Mesothelial cell of epicardium (in vitro differentiated cells): ENCODE results near the gene ADORA2A. TPM values are rescaled to one million over a fixed set of nuclear protein-coding genes. Genes with fewer than 3 reads are reported as not detected.

ENCODE experiments used
- DNase-seq, 2 experiments: peaks; one replicate each; pipeline ENCODE4 v3.0.0; 2021; ENCODE audit warnings: low spot score in 2 of 2; ENCODE audit not compliant: unreplicated experiment in 2 of 2
- H3K27ac Mint-ChIP-seq: 2 replicates; pipeline ENCODE4 v1.8.0; 2021; ENCODE audit warnings: mixed read lengths
- H3K27me3 Mint-ChIP-seq: 2 replicates; pipeline ENCODE4 v1.8.0; 2021; ENCODE audit warnings: low read depth, mixed read lengths
- H3K36me3 Mint-ChIP-seq: 2 replicates; pipeline ENCODE4 v1.8.0; 2021; ENCODE audit warnings: mixed read lengths
- H3K4me1 Mint-ChIP-seq: 2 replicates; pipeline ENCODE4 v1.8.0; 2021; ENCODE audit warnings: mixed read lengths
- H3K4me3 Mint-ChIP-seq: 2 replicates; pipeline ENCODE4 v1.8.0; 2021; ENCODE audit warnings: mild to moderate bottlenecking, moderate library complexity, mixed read lengths
- H3K9me3 Mint-ChIP-seq: 2 replicates; pipeline ENCODE4 v1.8.0; 2021; ENCODE audit warnings: mixed read lengths
- total RNA-seq: library from RNA; stranded (reverse); gene quantifications from 3 replicates; pipeline ENCODE4 v1.2.1, GENCODE V29; 2021
- TF ChIP-seq, protein P1 (sequence below): fragments of 200-600 bp; sonication (generic); IDR thresholded peaks from one replicate; pipeline ENCODE4 v1.5.0; 2021; ENCODE audit warnings: antibody characterized with exemption; ENCODE audit not compliant: unreplicated experiment

Gene ADORA2A
- total RNA-seq, 1 donor from 2014 or later = 10.8 TPM

- H3K4me3 Mint-ChIP-seq = peak overlapping the region; percentile 69
Measured at GRCh38 chr22:24424001-24424900, 3.1 kb upstream of the ADORA2A start.

GRCh38 chr22:24424901-24425775, 2.3 kb upstream of the ADORA2A start:
- H3K9me3 Mint-ChIP-seq = no peaks in the 10 kb centered on the region
- no peak overlapping the region for H3K27ac Mint-ChIP-seq
- no peak for DNase-seq
- no peaks in the 10 kb centered on the region for H3K36me3 Mint-ChIP-seq
- H3K4me1 Mint-ChIP-seq = peaks cover 14% of the 10 kb centered on the region
- peaks cover 35% of the 10 kb centered on the region for H3K27me3 Mint-ChIP-seq
- TF ChIP-seq, protein P1, sequence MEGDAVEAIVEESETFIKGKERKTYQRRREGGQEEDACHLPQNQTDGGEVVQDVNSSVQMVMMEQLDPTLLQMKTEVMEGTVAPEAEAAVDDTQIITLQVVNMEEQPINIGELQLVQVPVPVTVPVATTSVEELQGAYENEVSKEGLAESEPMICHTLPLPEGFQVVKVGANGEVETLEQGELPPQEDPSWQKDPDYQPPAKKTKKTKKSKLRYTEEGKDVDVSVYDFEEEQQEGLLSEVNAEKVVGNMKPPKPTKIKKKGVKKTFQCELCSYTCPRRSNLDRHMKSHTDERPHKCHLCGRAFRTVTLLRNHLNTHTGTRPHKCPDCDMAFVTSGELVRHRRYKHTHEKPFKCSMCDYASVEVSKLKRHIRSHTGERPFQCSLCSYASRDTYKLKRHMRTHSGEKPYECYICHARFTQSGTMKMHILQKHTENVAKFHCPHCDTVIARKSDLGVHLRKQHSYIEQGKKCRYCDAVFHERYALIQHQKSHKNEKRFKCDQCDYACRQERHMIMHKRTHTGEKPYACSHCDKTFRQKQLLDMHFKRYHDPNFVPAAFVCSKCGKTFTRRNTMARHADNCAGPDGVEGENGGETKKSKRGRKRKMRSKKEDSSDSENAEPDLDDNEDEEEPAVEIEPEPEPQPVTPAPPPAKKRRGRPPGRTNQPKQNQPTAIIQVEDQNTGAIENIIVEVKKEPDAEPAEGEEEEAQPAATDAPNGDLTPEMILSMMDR = no peak
- H3K4me3 Mint-ChIP-seq = peak overlapping the region; percentile 69

More at GRCh38 chr22:24424001-24424900, 3.1 kb upstream of the ADORA2A start:
- peak in 1 of 2 experiments; percentile 52 for DNase-seq
- Mint-ChIP-seq H3K27me3 (peaks cover 35% of the 10 kb centered on the region), H3K4me1 (peaks cover 14% of the 10 kb centered on the region), H3K36me3 (no peaks in the 10 kb centered on the region), H3K9me3 (no peaks in the 10 kb centered on the region), H3K27ac (no peak overlapping the region)
- TF ChIP-seq, protein P1 = no peak

GRCh38 chr22:24426436-24426835, 963 bp upstream of the ADORA2A start:
- TF ChIP-seq, protein P1 = no peak
- Mint-ChIP-seq H3K4me3 (no peak overlapping the region), H3K27ac (no peak overlapping the region), H3K36me3 (no peaks in the 10 kb centered on the region), H3K4me1 (peaks cover 17% of the 10 kb centered on the region), H3K9me3 (no peaks in the 10 kb centered on the region), H3K27me3 (peaks cover 32% of the 10 kb centered on the region)
- no peak for DNase-seq

DNA sequence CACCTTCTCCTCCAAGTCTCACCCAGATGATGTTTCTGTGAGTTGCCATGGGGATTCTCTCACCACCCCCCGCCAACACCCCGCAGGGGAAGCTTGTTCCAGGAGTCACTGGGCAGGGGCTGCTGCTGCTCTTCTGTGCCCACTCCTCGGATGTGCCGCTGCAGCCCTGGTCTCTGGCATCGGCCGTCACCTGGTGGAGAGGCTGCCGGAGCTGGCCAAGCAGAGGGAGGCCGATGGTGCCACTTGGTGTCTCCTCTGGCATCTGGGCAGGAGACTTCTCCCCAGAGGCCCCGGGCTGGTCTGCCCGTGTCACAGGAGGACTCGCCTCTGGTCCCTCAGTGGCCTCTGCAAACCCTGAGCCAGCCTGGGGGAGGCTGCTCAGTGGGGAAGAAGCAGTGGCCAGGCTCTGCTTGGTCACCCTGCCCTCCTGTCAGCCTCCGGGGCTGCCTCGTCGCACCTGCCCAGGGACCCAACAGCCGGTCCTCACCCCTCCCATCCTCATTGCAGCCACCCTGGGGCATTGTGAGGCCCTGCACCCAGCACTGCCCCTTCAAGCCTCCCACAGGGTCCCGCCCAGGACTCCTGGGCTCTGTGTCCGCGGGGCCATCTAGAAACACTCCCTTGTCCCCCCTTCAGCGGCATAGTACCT, 424 bp upstream of the ADORA2A start:
- no peak for DNase-seq
- peaks cover 23% of the 10 kb centered on the region for H3K4me1 Mint-ChIP-seq
- H3K36me3 Mint-ChIP-seq = no peaks in the 10 kb centered on the region
- no peak overlapping the region for H3K27ac Mint-ChIP-seq
- TF ChIP-seq, protein P1 = no peak
- no peak overlapping the region for H3K4me3 Mint-ChIP-seq
- no peaks in the 10 kb centered on the region for H3K9me3 Mint-ChIP-seq
- H3K27me3 Mint-ChIP-seq = peaks cover 31% of the 10 kb centered on the region

DNA sequence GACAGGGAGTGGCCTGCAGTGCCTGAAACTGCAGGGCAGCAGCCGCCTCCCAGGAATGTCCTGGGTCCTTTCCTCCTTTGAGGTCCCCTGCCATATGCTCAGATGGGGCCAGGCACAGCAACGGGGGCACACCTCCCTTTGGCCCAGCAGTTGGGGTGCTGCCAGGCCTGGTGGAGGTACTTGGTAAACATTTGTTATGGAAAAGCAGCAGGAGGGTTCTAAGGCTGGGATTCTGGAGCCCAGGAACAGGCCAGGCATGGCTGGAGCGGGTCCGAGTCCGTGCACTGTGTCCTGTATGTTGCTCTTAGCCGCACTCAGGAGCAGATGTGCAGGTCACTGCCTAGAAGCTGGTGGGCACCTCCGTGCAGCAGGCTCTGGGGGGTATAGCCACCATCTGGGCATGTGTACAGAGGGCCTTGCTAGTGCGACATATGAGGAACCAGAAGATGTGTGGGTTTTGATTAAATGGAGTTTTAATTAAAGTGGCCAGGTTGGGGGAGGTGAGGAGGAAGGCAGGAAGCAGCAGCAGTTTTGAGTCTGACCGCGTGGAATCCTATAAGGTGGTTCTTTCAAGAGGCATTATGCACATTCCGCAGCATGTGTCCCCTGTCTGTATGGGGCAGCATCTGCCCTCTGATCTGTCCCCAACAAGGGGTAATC, 1.5 kb downstream of the ADORA2A start:
- Mint-ChIP-seq H3K4me3 (no peak overlapping the region), H3K4me1 (peaks cover 28% of the 10 kb centered on the region), H3K27ac (no peak overlapping the region), H3K36me3 (no peaks in the 10 kb centered on the region), H3K9me3 (no peaks in the 10 kb centered on the region), H3K27me3 (peaks cover 26% of the 10 kb centered on the region)
- TF ChIP-seq, protein P1 = no peak
- no peak for DNase-seq
